ENCODE measurements around the gene COL18A1.

DNA sequence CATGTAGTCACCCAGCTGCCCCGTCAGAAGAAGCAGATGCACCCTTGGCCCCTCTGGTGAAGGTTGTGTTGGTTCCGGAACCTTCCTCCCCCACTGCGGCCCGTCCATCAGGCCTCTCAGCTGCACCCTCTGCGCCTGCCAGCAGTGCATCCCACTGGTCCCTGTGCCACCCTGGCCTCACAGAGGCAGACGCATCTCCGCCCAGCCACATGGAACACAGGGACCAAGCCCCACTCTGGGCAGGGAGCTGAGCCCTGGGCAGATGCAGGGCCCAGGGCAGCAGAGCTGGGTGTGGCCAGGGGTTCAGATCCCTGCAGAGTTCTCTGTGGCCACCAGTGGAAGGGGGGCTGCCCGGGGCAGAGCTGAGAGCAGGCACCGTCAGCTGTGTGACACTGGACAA, 86.7 kb downstream of the COL18A1 start:
- TF ChIP-seq, protein P1, sequence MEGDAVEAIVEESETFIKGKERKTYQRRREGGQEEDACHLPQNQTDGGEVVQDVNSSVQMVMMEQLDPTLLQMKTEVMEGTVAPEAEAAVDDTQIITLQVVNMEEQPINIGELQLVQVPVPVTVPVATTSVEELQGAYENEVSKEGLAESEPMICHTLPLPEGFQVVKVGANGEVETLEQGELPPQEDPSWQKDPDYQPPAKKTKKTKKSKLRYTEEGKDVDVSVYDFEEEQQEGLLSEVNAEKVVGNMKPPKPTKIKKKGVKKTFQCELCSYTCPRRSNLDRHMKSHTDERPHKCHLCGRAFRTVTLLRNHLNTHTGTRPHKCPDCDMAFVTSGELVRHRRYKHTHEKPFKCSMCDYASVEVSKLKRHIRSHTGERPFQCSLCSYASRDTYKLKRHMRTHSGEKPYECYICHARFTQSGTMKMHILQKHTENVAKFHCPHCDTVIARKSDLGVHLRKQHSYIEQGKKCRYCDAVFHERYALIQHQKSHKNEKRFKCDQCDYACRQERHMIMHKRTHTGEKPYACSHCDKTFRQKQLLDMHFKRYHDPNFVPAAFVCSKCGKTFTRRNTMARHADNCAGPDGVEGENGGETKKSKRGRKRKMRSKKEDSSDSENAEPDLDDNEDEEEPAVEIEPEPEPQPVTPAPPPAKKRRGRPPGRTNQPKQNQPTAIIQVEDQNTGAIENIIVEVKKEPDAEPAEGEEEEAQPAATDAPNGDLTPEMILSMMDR (IDR thresholded peaks at IDR 0.05) = no peak
- no peak for TF ChIP-seq POLR2A (IDR thresholded peaks at IDR 0.05)
